SW 1271 (cell line): ENCODE measurements around the gene AK8.
A peak's percentile ranks its signal among the peaks of the same experiment; 100 is the strongest.

ENCODE experiments used
- DNase-seq, 2 experiments: peaks; one replicate each; lab custom pipeline; 2025; lab: John Stamatoyannopoulos, UW

AK8 gene

DNA sequence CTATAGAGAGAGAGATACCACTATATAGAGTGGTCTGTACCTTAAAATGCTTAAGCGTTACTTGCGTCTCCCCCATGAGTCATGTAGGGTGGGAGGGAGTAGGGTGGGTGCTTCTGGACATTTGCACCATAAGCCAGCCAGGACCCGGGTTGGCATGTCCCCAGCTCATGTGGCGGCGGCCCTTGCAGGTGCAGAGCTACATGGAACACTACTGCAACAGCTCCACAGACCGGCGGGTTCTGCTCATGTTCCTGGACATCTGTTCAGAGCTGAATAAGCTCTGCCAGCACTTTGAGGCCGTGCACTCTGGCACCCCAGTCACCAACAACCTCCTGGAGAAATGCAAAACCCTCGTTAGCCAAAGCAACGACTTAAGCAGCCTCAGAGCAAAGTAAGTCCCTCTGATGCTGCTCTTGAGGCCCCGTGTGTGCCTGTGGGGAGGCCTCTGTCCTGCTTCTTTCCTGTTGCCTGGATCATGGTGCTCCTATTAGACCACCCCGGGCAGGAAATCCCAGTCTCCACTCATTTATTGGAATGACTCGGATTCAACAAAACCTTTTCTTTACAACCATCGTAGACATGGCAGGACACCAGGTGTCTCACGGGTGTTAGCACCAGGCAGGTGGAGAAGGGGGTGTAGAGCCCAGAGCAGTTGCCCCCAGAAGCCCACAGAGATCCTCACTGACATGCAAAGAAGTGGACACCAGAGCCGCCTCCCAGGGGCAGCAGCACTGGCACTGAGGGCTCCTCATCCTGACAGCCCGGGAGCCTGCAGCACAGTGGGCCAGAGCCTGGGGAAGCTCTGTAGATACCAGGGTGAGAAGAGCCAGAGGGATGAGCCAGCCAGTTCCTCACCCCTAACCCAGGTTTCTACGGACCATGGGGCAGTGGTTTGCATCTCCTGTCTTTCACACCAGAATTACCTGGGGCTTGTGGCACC, 9.4 kb upstream of the AK8 start:
- no peak for DNase-seq

DNA sequence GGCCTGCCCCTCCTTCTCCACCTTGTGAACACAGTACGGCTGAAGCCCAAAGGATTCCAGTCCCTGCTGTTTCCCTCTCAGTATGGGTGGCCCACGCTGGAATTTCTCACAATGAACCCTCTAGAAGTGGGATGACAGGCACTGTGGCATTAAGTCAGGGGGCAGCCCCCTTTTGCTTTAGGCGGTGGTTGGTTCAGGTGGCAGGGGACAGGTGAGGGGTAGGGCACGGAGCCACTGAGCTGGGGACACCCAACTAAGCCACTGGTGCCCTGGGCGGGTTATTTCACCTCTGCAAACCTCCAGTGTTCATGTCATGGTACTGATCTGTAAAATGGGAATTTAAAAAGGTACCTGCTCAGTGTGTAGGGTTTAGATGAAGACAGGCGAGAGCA, 8.2 kb upstream of the AK8 start:
- no peak for DNase-seq

DNA sequence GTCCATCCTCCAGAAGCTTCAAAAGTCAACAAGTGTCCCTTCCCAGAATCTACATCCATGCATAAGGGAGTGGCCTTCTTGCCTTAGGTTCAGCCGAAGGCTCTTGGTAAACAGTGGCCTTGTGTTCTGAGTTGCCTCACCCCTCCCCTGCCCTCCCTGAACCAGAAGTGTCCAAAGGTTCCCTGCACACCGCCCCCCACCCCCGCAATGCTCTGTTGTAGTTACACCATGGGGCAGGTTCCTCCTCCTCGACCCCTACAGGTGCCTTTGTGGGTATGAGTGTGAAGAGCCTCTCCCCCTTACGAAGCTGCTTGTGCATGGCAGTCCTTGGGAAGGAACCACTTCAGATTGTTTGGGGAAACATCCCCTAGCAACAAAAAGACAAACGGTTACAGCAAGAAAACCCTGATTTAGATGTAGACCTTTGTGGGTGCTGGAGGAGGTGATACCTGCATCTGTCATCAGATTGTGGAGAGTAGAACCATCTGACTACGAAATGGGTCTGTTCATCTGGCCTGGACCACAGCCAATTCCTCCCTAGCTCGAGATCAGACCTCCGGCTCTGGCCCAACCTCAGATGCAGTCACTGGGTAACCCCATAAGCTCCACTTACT, 7.7 kb upstream of the AK8 start:
- DNase-seq, result no peak

DNA sequence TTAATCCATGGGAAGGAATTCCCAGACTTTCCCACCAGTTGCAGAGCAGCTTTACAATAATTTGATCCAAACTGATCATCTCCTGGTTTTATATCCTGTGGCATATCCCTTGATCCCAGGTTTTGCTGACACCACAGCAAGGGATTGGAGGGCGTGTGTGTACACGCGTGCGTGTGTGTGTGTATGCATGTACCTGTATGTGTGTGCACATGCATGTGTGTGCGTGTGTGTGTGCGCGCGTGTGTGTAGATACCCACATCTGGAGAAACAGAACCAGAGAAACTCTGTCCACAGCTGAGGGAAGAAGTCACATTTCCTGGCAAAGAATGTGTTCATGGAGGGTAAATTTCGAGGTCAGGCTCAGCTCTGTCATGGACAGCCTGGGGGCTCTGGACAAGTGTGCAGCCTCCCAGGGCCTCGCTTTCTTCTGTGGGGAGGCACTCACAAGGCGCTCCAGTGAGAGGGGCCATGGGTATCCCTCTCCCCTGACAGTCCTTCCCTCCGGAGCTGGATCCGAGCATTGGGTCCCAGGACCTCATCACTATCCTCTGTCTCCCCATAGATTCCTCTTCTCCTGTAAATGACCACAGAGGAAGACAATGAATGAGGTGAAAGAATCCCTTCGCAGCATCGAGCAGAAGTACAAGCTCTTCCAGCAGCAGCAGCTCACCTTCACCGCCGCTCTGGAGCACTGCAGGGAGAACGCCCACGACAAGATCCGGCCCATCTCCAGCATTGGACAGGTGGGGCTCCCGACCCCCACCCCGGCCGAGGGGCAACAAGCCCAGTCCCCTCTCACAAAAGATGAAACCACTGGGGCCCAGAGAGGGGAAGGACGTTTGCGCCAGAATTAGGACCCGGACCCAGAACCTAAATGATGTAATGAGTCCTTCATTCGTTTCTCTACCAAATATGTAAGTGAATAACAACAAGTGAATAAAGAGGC, 5.5 kb upstream of the AK8 start:
- DNase-seq, result no peak

DNA sequence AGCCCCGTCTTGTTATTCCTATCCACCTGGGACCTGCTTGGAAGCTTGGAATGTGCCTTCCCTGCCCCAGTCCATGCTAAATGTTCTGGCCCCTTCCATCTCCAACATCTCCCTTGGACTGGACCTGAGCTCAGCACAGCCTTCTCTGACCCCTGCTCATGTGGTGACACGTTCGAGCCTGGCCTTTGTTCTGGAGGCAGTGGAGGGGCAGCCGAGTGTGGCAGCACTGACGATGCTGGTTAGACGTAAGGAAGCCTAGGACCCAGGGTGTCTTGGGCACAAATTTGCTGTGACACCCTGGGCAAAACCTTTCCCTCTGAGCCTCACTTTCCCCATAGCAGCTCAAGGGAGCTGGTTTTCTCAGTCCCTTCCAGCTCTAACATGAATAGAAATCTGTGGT, 4.5 kb upstream of the AK8 start:
- DNase-seq, result no peak

DNA sequence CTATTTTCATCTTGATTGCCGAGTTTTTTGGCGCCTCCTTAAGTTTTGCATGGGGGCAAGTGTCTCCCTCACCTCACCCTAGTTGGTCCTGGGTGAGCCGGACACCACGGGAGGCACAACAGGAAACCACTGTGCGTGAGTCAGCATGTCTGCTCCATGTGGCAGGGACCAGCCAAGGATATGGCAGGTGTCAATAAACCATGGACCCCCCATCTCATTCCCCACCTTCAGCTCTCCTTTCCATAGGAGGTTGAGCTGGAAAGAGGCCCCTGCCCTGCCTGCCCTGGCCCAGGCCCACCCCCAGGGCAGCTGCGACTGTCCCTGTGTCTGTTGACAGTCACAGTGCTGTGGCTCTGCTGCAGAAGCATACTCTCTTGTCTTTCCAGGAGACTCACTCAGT, 3.7 kb upstream of the AK8 start:
- no peak for DNase-seq

DNA sequence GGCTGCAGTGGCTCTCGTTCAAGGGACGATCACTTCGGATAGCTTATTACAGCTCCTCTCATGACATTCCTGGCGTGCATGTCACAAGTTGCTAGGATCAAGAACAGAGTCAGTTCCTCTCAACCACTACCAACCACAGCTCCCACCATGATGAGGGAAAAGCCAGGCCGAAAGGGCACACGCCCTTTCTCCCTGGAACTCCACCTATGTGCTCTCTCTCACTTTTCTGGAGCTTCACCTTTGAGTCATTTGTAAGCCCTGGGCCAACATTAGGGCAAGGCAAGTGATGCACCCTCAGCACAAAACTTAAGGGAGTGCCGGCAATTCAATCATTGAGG, 2.2 kb upstream of the AK8 start:
- no peak for DNase-seq

DNA sequence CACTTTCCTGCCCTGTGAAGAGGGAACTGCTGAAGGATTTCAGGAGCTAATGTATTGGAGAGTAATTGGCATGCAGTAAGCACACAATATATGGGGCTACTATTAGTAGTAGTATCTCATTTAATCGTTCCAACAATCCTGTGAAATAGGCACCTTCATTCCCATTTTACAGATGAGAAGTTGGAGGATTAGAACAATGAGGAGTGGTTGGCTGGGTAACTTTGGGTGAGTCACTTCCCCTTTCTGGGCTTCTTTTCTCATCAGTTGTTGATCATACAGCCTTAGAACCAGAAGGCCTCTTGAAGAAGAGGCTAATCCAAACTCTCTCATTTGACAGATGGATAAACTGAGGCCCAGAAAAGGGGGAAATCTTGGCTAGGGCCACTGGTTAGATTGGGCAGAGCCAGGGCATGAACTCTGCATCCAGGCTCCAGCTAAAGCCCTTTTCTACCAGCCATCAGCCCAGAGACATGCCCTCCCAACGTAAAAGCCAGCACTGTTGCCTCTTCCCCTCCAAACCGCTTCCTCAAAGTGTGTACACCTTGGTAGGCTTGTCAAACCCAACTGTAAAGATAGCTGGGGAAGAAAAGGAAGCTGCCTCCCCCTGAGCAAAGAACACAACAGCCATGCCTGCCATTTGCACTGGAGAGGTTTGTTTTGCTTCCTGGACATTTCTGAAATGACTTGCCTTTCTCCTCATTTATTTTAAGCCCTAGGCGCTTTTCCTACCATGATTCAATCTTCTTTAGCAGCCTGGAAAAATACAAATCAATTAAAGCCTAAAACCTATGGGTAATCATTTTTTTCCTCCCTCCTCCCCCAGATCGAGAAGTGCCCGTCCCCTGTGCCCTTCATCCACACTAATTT, 1.6 kb upstream of the AK8 start:
- no peak for DNase-seq

DNA sequence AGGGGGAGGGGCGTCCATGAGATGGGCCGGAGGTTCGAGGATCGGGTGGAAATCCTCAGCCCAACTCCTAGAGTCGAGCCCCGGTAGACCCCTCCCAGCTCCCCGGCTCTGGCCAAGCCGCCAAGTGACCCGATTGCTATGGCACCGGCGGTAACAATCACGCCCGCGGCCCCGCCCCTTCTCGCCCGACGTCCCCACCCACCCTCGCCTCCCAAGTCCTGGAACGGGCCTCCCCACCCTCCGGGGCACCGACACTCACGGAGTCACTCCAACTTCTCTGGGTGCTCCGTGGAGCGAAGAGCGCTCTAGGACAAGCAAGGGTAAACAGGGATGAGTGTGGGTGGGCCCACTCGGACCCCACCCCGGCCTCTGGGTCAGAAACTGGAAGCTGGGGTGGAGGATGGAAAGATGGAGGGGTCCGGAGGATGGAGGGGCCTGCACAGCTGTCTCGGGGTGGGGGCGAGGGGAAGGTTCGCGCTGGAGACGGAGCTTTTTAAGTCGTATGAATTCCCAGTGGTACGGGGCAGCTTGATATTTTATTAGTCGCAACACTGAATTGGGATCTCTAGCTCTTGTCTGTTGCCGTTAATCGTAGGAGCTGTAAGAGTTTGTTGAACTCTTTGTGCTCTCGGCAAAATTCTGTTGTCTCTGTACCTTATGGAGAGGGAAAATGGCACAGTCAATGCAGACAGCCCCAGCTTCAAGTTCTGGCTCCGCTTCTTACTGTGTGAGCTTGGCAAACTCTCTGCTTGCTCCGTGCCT, 792 bp upstream of the AK8 start, which contains the start of gene SPACA9:
SPACA9 (plus strand) TSS at position 204 of the 762 bp plus-strand sequence. CDS start 5,050 bp downstream, outside the sequence.
- DNase-seq, result peak in 1 of 2 experiments; percentile 58

DNA sequence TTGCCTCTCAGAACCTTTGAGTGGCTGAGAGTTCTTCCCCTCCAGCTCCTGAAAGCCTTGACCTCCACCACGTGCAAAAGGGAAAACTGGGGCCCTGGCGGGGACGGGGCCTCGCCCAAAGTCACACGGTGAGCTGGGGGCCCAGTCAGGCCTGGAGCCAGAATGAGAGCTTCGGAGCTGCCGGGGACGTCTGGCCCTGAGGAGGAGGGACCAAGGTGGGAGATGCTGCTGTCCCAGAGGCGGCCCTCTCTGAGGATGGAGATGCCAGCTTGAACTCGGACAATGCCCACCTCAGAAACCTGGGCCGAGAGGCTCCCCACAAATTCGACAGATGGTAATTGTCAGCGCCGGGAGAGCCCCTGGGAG, 643 bp downstream of the AK8 start:
- no peak for DNase-seq

DNA sequence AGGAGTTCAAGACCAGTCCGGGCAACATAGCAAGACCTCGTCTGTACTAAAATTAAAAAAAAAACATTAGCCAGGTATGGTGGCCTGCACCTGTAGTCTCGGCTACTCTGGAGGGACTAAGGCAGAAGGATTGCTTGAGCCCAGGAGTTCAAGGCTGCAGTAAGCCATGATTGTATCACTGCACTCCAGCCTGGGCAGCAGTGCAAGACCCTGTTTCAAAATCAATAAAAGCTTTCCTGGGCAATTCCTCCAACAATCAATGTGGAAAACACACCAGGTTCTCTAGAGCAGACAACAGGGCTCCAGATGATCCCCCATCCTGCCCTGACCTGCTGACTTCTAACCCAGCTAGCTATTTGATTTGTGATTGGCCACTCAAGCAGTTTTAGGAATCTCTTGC, 1.2 kb downstream of the AK8 start:
- DNase-seq, result no peak

DNA sequence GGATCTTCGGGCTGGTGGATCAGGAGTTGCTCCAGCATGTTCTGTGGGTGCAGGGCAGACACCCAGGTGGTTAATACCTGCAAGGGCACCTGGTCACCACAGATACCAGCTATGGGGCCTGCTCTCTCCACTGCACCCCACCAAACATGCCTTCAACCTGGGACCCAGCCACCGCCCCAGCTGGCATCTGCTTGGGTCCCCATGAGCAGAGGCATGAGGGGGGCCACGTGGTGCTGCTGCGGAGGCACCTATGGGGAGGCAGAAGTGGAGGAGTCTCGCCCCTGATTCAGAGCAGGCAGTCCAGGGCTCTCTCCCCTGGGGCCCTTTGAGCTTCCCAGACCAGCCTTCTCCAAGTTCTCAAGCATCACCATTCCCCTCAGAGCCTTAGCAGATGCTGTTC, 2.9 kb downstream of the AK8 start:
- no peak for DNase-seq

DNA sequence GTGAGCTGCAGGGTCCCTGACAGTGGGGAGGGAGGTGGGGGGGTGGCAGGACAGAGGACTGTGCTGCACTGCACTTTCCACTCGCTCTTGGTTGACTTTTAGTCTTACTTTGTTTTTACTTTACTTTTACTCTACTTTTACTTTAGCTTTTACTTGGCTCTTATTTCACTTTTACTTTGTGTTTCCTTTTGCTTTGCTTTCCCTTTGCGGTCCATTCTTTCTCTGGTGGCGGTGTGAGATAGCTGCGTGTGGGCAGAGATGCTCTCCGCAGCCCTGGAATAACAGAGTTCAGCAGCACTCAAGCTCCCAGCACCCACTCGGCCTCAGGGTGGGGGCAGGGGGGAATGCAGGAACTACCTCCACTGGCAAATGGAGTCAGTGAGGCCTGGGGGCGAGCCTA, 4.7 kb downstream of the AK8 start:
- DNase-seq, result no peak

DNA sequence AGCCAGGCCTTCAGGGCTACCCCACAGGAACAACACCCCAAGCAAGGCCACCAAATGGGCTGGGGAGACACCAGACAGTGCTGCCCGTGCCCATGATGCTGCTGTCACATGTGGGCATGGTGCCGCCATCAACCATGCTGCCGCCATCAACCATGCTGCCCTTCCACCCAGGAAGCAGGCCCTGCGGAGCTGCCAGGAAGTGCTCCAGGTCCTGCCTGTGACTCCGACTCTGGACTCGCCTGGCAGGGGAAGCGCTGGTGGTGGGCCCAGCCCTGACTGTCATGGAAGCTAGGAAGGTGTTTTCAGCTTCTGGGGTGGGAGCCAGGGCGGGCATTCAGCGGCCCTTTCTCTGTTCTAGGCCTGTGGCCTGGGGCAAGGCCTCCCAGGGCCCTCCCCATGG, 8.8 kb downstream of the AK8 start:
- no peak for DNase-seq

DNA sequence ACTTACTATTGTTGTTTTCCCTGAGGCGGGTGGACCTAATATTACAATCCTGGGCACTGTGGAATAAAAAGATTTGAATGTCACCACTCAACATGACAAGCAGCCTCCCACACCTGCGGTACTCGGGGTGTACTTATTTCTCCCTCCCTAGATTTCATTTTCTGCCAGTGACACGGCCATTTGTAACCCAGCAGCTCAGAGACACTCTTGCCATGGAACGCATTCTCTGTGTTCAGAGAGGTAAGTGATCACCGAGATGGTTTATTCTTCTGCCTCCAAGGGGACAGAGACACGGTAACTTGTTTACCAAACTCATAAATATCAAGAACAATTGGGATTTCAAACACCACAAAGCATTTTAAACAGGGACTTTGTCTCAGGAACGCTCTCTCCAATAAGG, 11.2 kb downstream of the AK8 start:
- DNase-seq, result no peak

DNA sequence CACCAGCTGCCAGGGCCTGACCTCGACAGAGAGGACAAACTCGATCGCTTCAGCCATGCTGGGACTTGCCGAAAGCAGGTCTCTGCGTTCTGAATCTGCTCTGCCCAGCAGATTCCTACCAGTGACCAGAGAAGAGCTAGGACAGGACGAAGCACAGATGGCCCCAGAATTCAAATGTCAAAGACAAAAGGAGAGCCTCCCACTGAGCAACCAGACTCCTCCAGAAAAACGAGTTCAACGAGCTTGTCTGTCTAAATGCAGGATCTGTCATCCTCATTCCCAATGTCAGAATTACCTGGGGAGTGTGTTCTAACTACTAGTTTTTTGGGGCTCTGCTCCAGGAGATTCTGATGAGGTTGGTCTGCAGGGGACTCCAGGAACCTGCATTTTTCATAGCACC, 13.4 kb downstream of the AK8 start:
- no peak for DNase-seq

DNA sequence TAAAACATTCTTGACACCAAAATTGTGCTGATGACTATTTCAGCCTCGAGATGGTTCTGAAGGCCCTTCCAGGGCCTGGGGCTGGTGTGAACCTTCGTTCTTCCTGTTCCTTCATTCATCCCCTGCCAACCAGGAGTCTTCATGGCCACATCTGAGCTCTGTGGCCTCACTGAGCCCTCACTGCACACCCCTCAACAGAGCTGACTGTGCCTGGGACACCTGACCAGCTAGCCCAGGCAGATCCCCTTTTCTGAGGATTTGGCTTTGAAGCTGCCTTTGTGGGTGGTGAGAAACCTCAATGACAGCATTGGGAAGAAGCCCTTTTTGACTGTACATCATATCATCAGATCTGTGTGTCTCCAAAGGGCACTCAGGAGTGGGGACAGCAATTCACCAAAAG, 13.8 kb downstream of the AK8 start:
- DNase-seq, result no peak

DNA sequence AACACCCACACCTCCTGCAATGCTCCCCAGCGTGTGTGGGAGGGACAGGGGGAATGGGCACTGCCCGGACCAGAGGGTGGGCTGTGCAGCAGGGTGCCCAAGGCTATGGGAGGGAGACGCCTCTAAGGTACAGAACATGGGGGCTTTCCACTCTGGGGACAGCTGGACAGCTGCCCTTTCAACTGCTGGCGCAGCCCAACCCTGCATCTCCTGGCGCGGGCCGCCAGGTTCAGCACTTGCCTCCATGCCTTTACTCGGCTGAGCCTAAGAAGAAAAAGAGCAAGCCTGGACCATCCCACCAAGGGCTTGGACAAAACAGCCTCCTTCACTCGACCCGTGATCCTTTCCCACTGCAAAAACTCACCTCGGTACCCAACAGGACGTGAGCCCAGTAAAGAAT, 15.0 kb downstream of the AK8 start:
- DNase-seq, result no peak

DNA sequence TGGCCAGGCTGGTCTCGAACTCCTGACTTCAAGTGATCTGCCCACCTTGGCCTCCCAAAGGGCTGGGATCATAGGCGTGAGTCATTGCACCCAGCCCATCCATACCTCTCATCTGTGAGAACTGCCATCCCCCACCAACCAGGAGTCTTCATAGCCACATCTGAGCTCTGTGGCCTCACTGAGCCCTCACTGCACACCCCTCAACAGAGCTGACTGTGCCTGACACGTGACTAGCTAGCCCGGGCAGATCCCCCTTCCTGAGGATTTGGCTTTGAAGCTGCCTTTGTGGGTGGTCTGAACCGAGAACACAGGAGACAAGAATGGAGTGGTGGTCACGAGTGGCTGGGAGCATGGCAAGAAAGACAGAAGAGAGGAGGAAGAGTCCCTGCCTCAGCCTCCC, 15.6 kb downstream of the AK8 start:
- DNase-seq, result no peak

DNA sequence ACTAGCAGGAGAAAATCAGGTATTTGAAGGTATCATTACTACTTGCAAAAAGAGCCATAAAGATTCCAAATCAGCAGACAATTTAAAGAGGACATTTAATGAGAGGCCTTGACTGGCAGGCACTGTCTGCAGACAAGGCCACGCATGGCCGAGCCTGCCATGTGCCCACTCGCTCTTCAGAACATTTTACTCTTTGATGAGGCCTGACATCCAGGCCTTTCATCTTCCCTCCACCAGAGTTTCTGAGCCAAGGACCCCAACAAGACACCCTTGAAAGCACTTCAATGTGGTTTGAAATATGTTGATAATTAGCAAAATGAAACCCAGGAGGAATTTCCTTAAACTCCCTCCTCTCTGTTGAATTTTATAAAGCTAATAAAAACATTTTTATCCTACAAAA, 16.4 kb downstream of the AK8 start:
- DNase-seq, result no peak

DNA sequence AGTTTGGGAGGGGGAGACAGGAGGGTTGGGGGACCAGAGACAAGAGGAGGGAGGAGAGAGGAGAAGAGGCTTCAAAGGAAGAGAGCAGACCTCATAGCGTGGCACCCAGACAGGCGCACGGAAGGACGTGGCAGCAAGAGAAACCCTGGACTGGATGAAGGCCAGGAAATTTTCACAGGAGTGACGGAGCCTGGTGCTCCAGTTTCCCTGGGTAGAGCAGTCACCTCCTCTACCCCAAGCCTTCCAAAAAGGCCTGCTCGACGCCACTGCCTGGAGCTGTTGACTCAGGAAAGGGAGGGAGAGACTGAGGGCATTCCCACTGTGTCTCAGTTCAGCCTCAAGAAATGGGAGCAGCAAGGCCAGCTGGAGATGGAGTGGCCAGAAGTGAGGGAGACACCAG, 19.3 kb downstream of the AK8 start:
- no peak for DNase-seq
